ENCODE results near the gene SEZ6L2. TPM values are rescaled to one million over a fixed set of nuclear protein-coding genes. Genes with fewer than 3 reads are reported as not detected.

Gene SEZ6L2
- total and polyA plus RNA-seq, 2 of the 13 experiments (the other 11 are each of a cell fraction or from before 2014, with no cell fraction given), result 14.9 to 16.9 TPM

GRCh38 chr16:29891525-29892457 lies 7.6 kb downstream of the SEZ6L2 start (continued):
- peak; percentile 72 for TF ChIP-seq ARID3A (IDR thresholded peaks at IDR 0.05; ENCODE audit: low read depth, low read length)
- peak; percentile 96 for TF ChIP-seq CEBPG (CRISPR knock-in tag; IDR thresholded peaks at IDR 0.05)
- TF ChIP-seq SALL2 (CRISPR knock-in tag; IDR thresholded peaks at IDR 0.05), result no peak
- no peak for TF ChIP-seq FOXK1 (CRISPR knock-in tag; IDR thresholded peaks at IDR 0.05; ENCODE audit: borderline replicate concordance, low read depth)
- TF ChIP-seq FOXA1 (IDR thresholded peaks at IDR 0.05), result no peak
- no peak for TF ChIP-seq FOXA1 (CRISPR knock-in tag; IDR thresholded peaks at IDR 0.05)
- TF ChIP-seq TBX2 (CRISPR knock-in tag; IDR thresholded peaks at IDR 0.05; ENCODE audit: borderline replicate concordance), result peak; percentile 89
- no peak; the same call in 1 of the 2 replicates for TF ChIP-seq ZBTB43 (CRISPR knock-in tag; conservative IDR thresholded peaks at IDR 0.05)
- TF ChIP-seq KLF11 (CRISPR knock-in tag; IDR thresholded peaks at IDR 0.05), result 0 out of 2 replicates have a peak, but pooled peaks have one; percentile 55
- peak; percentile 34; the same call in 1 of the 2 replicates for TF ChIP-seq FOXO1 (CRISPR knock-in tag; IDR thresholded peaks at IDR 0.05)
- TF ChIP-seq ZSCAN30 (CRISPR knock-in tag; IDR thresholded peaks at IDR 0.05), result no peak
- peak; percentile 74 for TF ChIP-seq SP4 (CRISPR knock-in tag; IDR thresholded peaks at IDR 0.05)
- no peak for TF ChIP-seq ATF3 (CRISPR knock-in tag; IDR thresholded peaks at IDR 0.05)
- TF ChIP-seq SUZ12 (IDR thresholded peaks at IDR 0.05; ENCODE audit: low read depth, low read length), result no peak
- no peak for TF ChIP-seq ZNF883 (CRISPR knock-in tag; IDR thresholded peaks at IDR 0.05; ENCODE audit: not compliant biosample characterization)
- no peak for TF ChIP-seq ZNF720 (CRISPR knock-in tag; IDR thresholded peaks at IDR 0.05)
- no peak for TF ChIP-seq ZNF660 (CRISPR knock-in tag; IDR thresholded peaks at IDR 0.05; ENCODE audit: borderline replicate concordance, low read depth)
- TF ChIP-seq ATAD3A (CRISPR knock-in tag; IDR thresholded peaks at IDR 0.05), result no peak
- TF ChIP-seq SMARCC2 (IDR thresholded peaks at IDR 0.05), result no peak
- no peak for TF ChIP-seq SNAPC2 (CRISPR knock-in tag; IDR thresholded peaks at IDR 0.05)
- peak; percentile 52; the same call in 1 of the 2 replicates for TF ChIP-seq ZNF772 (CRISPR knock-in tag; IDR thresholded peaks at IDR 0.05)

Measured in HepG2 (cell line).